Hepatocyte (in vitro differentiated cells): Measurements from ENCODE around the gene ZNF512.

Source experiments
- EZH2 ChIP-seq: fragments of 200-600 bp; sonication (generic); IDR thresholded peaks from 2 replicates; pipeline ENCODE4 v1.6.1; 2016; ENCODE audit warnings: antibody characterized with exemption, mild to moderate bottlenecking, borderline replicate concordance
- TF ChIP-seq, protein P1 (sequence below): fragments of 200-600 bp; sonication (generic); IDR thresholded peaks from 2 replicates; pipeline ENCODE4 v1.5.1; 2016; ENCODE audit warnings: antibody characterized with exemption, mild to moderate bottlenecking; ENCODE audit not compliant: poor library complexity

DNA sequence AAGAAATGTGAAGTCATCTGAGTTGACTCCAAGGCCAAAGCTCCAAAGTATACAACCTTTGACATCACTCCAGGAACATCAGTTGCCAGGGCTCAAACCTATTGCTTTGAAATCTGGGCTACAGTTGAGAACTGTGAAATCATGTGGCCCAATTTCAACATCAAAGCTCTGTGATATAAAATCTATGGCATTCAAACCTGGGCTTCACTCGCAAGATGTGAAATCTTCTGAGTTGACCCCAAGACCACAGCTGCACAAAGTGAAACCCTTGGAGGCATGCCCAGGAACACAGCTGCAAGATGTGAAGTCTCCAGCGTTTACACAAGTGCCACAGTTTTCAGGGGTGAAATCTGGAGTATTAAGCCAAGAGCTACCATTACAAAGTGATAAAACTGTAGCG lies 9.4 kb upstream of the ZNF512 start:
- TF ChIP-seq, protein P1, sequence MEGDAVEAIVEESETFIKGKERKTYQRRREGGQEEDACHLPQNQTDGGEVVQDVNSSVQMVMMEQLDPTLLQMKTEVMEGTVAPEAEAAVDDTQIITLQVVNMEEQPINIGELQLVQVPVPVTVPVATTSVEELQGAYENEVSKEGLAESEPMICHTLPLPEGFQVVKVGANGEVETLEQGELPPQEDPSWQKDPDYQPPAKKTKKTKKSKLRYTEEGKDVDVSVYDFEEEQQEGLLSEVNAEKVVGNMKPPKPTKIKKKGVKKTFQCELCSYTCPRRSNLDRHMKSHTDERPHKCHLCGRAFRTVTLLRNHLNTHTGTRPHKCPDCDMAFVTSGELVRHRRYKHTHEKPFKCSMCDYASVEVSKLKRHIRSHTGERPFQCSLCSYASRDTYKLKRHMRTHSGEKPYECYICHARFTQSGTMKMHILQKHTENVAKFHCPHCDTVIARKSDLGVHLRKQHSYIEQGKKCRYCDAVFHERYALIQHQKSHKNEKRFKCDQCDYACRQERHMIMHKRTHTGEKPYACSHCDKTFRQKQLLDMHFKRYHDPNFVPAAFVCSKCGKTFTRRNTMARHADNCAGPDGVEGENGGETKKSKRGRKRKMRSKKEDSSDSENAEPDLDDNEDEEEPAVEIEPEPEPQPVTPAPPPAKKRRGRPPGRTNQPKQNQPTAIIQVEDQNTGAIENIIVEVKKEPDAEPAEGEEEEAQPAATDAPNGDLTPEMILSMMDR: no peak
- no peak for TF ChIP-seq EZH2
